ENCODE results near the gene DNASE1L3. TPM values are rescaled to one million over a fixed set of nuclear protein-coding genes. Genes with fewer than 3 reads are reported as not detected.

Gene DNASE1L3
- total and polyA plus RNA-seq, 2 of the 13 experiments (the other 11 are each of a cell fraction or from before 2014, with no cell fraction given), result 0.86 to 1.7 TPM

DNA sequence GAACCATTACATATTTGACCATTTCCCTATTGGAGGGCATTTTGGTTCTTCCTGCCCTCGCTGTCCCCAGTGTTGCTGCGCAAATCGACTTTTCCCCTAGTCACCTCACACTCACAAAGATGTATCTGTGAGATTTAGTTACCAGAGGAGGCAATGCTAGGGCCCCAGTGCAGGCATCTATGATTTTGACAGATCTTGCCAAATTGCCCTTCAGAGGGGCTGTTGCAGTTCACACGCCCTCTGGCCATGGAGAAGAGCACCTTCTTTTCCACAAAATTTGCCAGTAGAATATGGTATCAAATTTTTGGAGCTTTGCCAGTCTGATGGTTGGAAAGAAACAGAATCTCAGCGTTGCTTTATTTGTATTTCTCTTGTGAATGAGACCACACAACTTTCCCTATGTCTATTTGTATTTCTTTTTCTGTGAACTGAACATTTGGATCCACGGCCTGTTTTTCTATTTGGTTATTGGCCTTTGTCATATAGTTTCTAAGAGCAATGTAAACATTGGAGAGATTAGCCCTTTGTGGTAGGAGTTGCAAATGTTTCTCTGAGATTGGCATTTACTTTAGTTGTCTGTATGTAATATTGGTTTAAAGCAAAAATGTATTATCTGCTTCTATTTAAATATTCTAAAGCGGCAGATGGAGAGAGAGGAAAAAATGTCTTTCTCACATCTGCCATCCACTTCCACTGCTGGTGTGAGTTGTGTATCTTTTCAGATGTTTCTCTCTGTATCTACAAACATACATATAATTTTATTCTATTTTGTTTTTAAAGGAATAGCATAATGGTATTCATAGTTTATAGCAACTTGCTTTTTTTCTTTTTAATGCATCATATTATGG, 66.1 kb downstream of the DNASE1L3 start (continued):
- TF ChIP-seq ARID4A (CRISPR knock-in tag; IDR thresholded peaks at IDR 0.05; ENCODE audit: borderline replicate concordance) (no peak), TCF7L2 (IDR thresholded peaks at IDR 0.05; ENCODE audit: low read depth, low read length) (no peak), AGO1 (IDR thresholded peaks at IDR 0.05; ENCODE audit: low read depth, low read length, poor library complexity, severe bottlenecking) (no peak), ZBTB1 (CRISPR knock-in tag; IDR thresholded peaks at IDR 0.05; ENCODE audit: borderline replicate concordance) (no peak), MXI1 (IDR thresholded peaks at IDR 0.05; ENCODE audit: borderline replicate concordance, low read depth, low read length) (no peak), ZNF816 (CRISPR knock-in tag; IDR thresholded peaks at IDR 0.05; ENCODE audit: borderline replicate concordance) (no peak), FOXJ3 (CRISPR knock-in tag; IDR thresholded peaks at IDR 0.05; ENCODE audit: borderline replicate concordance) (peak; percentile 60; the same call in 1 of the 2 replicates), PLRG1 (conservative IDR thresholded peaks at IDR 0.05) (no peak), ZNF329 (CRISPR knock-in tag; IDR thresholded peaks at IDR 0.05; ENCODE audit: low read depth) (no peak), ELF1 (CRISPR knock-in tag; IDR thresholded peaks at IDR 0.05) (no peak), ZKSCAN8 (CRISPR knock-in tag; IDR thresholded peaks at IDR 0.05; ENCODE audit: borderline replicate concordance) (peak; percentile 53; the same call in 1 of the 2 replicates), GABPA (IDR thresholded peaks at IDR 0.05; ENCODE audit: low read depth, low read length) (no peak), GABPA (CRISPR knock-in tag; IDR thresholded peaks at IDR 0.05; ENCODE audit: low read depth) (peak; percentile 25; the same call in 1 of the 2 replicates), RARG (CRISPR knock-in tag; IDR thresholded peaks at IDR 0.05; ENCODE audit: low read depth) (no peak), NFIC (IDR thresholded peaks at IDR 0.05; ENCODE audit: low read length) (peak; percentile 89; the same call in 1 of the 2 replicates), POLR2AphosphoS2 (IDR thresholded peaks at IDR 0.05; ENCODE audit: low read depth, low read length) (no peak; the same call in 1 of the 2 replicates), SPEN (CRISPR knock-in tag; IDR thresholded peaks at IDR 0.05; ENCODE audit: low read depth) (no peak), ATM (IDR thresholded peaks at IDR 0.05; ENCODE audit: borderline replicate concordance) (no peak), ONECUT2 (CRISPR knock-in tag; IDR thresholded peaks at IDR 0.05) (no peak), ELF3 (CRISPR knock-in tag; IDR thresholded peaks at IDR 0.05) (0 out of 2 replicates have a peak, but pooled peaks have one; percentile 12), ZNF781 (CRISPR knock-in tag; IDR thresholded peaks at IDR 0.05; ENCODE audit: borderline replicate concordance, not compliant biosample characterization) (no peak), SMARCC2 (IDR thresholded peaks at IDR 0.05) (no peak), ZNF12 (CRISPR knock-in tag; IDR thresholded peaks at IDR 0.05) (no peak), CTCF (CRISPR knock-in tag; IDR thresholded peaks at IDR 0.05) (no peak)
- TF ChIP-seq, protein P1, sequence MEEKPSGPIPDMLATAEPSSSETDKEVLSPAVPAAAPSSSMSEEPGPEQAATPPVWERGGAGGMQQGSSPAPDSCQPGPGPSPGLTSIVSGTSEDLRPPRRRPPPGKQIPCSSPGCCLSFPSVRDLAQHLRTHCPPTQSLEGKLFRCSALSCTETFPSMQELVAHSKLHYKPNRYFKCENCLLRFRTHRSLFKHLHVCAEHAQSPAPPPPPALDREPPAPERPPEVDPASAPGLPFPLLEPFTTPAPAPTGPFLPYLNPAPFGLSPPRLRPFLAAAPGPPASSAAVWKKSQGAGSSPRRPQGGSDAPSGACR (CRISPR knock-in tag; IDR thresholded peaks at IDR 0.05), result peak; percentile 55; the same call in 1 of the 2 replicates
